Measurements from ENCODE around the gene A4GALT. TPM values are rescaled to one million over a fixed set of nuclear protein-coding genes. Genes with fewer than 3 reads are reported as not detected.

A4GALT gene
- total RNA-seq, 1 experiment from 2014 or later = 6.9 TPM

DNA sequence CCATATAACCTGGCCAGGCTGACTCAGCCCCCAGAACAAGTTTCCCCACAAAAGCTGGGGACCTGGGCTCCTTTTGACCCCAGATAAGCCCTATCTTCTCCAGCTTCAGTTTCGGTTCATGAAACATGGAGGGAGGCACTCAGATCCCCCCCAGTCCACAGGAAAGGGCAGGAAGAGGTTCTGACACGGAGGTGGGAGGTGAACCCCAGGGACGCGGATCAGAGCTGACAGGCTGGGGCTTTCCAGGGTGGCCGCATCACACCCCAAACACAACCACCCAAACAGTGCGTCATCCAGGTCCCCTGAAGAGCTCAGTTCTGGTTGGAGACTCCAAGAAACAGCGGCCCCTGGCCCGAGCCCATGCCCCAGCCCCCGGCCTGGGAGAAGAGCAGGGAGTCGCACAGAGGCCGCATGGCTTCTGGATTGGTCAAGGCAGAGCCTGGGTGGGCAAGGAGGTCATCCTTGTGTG is 44.3 kb upstream of the A4GALT start:
- H3K36me3 ChIP-seq (ENCODE audit: control insufficient read depth, insufficient read depth, low read length) = no peaks in the 10 kb centered on the region
- H3K4me3 ChIP-seq (ENCODE audit: low read depth in 2 of 2, low read length in 2 of 2) = no peak overlapping the region
- intact Hi-C loops (cut with micrococcal nuclease; ENCODE audit: unreplicated experiment) = no loop called here
- H3K9me3 ChIP-seq (ENCODE audit: control insufficient read depth, insufficient read depth, low read depth, low read length) = no peaks in the 10 kb centered on the region
- POLR2A ChIA-PET = no interaction called here
- in situ Hi-C loops (cut with HindIII; ENCODE audit: low pct_unique_long_range_greater_than_20kb, low sequenced_read_pairs) = no loop called here
- BruUV-seq (replicated peaks) = no TSS peak
- ATAC-seq = no peak
- CTCF ChIA-PET = interaction anchor here (0.6 kb wide), 1 partner anchor 144 kb away, joined by 4 read pairs; no protein-coding TSS in a partner anchor
- no peaks in the 10 kb centered on the region for H3K27me3 ChIP-seq (ENCODE audit: control insufficient read depth, insufficient read depth, low read length)
- H3K4me1 ChIP-seq (ENCODE audit: control insufficient read depth, insufficient read depth, low read length) = no peaks in the 10 kb centered on the region
- H3K27ac ChIP-seq (ENCODE audit: low read length) = no peak overlapping the region
- DNase-seq (ENCODE audit: low read depth, low spot score) = no peak
- TF ChIP-seq, protein P1, sequence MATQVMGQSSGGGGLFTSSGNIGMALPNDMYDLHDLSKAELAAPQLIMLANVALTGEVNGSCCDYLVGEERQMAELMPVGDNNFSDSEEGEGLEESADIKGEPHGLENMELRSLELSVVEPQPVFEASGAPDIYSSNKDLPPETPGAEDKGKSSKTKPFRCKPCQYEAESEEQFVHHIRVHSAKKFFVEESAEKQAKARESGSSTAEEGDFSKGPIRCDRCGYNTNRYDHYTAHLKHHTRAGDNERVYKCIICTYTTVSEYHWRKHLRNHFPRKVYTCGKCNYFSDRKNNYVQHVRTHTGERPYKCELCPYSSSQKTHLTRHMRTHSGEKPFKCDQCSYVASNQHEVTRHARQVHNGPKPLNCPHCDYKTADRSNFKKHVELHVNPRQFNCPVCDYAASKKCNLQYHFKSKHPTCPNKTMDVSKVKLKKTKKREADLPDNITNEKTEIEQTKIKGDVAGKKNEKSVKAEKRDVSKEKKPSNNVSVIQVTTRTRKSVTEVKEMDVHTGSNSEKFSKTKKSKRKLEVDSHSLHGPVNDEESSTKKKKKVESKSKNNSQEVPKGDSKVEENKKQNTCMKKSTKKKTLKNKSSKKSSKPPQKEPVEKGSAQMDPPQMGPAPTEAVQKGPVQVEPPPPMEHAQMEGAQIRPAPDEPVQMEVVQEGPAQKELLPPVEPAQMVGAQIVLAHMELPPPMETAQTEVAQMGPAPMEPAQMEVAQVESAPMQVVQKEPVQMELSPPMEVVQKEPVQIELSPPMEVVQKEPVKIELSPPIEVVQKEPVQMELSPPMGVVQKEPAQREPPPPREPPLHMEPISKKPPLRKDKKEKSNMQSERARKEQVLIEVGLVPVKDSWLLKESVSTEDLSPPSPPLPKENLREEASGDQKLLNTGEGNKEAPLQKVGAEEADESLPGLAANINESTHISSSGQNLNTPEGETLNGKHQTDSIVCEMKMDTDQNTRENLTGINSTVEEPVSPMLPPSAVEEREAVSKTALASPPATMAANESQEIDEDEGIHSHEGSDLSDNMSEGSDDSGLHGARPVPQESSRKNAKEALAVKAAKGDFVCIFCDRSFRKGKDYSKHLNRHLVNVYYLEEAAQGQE (IDR thresholded peaks at IDR 0.05; ENCODE audit: insufficient read depth in 1 of 2, low read depth in 2 of 2, low read length in 1 of 2) = no peak
- TF ChIP-seq, protein P2, sequence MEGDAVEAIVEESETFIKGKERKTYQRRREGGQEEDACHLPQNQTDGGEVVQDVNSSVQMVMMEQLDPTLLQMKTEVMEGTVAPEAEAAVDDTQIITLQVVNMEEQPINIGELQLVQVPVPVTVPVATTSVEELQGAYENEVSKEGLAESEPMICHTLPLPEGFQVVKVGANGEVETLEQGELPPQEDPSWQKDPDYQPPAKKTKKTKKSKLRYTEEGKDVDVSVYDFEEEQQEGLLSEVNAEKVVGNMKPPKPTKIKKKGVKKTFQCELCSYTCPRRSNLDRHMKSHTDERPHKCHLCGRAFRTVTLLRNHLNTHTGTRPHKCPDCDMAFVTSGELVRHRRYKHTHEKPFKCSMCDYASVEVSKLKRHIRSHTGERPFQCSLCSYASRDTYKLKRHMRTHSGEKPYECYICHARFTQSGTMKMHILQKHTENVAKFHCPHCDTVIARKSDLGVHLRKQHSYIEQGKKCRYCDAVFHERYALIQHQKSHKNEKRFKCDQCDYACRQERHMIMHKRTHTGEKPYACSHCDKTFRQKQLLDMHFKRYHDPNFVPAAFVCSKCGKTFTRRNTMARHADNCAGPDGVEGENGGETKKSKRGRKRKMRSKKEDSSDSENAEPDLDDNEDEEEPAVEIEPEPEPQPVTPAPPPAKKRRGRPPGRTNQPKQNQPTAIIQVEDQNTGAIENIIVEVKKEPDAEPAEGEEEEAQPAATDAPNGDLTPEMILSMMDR (IDR thresholded peaks at IDR 0.05) = no peak
- TF ChIP-seq POLR2AphosphoS5 (IDR thresholded peaks at IDR 0.05; ENCODE audit: low read depth, low read length) (no peak), SIN3A (IDR thresholded peaks at IDR 0.05; ENCODE audit: borderline replicate concordance, insufficient read depth, low read depth, low read length) (no peak), TCF7L2 (IDR thresholded peaks at IDR 0.05; ENCODE audit: low read depth, low read length) (no peak)

DNA sequence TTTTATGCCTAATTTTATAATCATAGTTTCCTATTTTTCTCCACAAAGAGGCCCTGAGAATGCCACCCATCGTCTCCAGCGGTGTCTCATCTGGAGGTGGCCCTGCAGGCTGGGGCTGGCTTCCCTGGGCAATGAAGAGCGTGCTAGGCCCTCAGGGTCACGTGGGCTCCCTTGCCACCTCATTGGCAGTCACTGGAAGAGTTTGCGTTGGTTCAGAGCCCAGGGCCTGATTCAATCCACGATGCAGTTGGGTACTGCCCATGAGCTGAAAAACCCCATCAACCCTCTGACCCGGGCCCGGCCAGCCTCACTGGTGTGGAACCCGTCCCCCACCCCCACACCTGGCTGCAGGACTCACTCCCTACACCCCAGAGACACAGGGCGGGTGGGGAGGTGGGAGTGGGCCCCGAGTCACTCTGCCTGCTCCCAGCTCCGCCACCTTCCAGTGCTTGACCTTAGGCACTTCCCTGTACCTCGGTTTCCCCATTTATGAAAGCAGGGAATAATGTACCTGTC is 43.4 kb upstream of the A4GALT start:
- Histone ChIP-seq H3K4me3 (ENCODE audit: low read depth in 2 of 2, low read length in 2 of 2) (no peak overlapping the region), H3K36me3 (ENCODE audit: control insufficient read depth, insufficient read depth, low read length) (no peaks in the 10 kb centered on the region), H3K9me3 (ENCODE audit: control insufficient read depth, insufficient read depth, low read depth, low read length) (no peaks in the 10 kb centered on the region), H3K4me1 (ENCODE audit: control insufficient read depth, insufficient read depth, low read length) (no peaks in the 10 kb centered on the region), H3K27me3 (ENCODE audit: control insufficient read depth, insufficient read depth, low read length) (no peaks in the 10 kb centered on the region), H3K27ac (ENCODE audit: low read length) (no peak overlapping the region)
- DNase-seq (ENCODE audit: low read depth, low spot score) (no peak), ATAC-seq (no peak)
- intact Hi-C loops (cut with micrococcal nuclease; ENCODE audit: unreplicated experiment) (no loop called here), in situ Hi-C loops (cut with HindIII; ENCODE audit: low pct_unique_long_range_greater_than_20kb, low sequenced_read_pairs) (no loop called here)
- ChIA-PET CTCF (no interaction called here), POLR2A (no interaction called here)
- no TSS peak for BruUV-seq (replicated peaks)
- TF ChIP-seq, protein P2 (IDR thresholded peaks at IDR 0.05) = no peak
- TF ChIP-seq SIN3A (IDR thresholded peaks at IDR 0.05; ENCODE audit: borderline replicate concordance, insufficient read depth, low read depth, low read length) (no peak), POLR2AphosphoS5 (IDR thresholded peaks at IDR 0.05; ENCODE audit: low read depth, low read length) (no peak), TCF7L2 (IDR thresholded peaks at IDR 0.05; ENCODE audit: low read depth, low read length) (no peak)
- TF ChIP-seq, protein P1 (IDR thresholded peaks at IDR 0.05; ENCODE audit: insufficient read depth in 1 of 2, low read depth in 2 of 2, low read length in 1 of 2) = no peak
